ENCODE results near the gene FKBP15.

DNA sequence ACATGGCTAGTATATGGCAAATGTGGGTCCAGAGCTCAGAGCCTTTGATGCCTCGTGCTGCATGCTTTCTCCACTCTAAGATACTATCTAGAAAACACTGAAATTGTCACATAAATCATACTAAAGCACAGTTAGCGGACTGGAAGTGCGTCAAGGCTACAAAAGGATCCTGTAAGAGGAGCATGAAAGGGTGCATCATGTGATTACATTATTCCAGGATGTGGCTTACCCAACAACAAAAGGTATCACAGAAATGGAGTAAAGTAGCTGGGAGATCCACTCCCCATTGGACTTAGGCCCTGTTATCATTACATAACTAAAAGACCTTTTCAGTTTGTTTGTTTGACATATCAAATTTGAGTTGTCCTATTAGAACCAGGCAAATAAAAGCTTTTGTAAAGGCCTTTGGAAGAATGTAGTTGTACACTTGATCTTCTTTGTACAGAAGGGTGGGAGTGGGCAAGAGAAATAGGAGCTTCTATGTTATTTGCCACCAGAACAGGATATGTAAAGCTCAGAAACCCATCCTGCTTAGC lies 7.1 kb upstream of the FKBP15 start:
- no peak for TF ChIP-seq CTCF (IDR thresholded peaks at IDR 0.05; ENCODE audit: borderline replicate concordance, extremely low read depth, low read length, poor library complexity, severe bottlenecking)
- no peak for TF ChIP-seq EZH2 (IDR thresholded peaks at IDR 0.05; ENCODE audit: borderline replicate concordance, low read depth, low read length, severe bottlenecking)

Data from DND-41 (cell line).